Right ventricle myocardium inferior (tissue), 1 donor: Measurements from ENCODE around the gene CITED2. TPM values are rescaled to one million over a fixed set of nuclear protein-coding genes. Genes with fewer than 3 reads are reported as not detected.
"Not testable (repeated sequence)": the region's sequence is repeated elsewhere in the genome, so short reads cannot be mapped to it uniquely, and the experiment has no call there.

Experiments used
- ATAC-seq: fragments of 200-7000 bp; cut with Tn5 transposase; one replicate; pipeline ENCODE4 v1.9.1; 2020; ENCODE audit warnings: mild to moderate bottlenecking, moderate library complexity
- DNase-seq: peaks from one replicate; pipeline ENCODE4 v3.0.0; 2021; ENCODE audit errors: missing footprints
- intact Hi-C: fragments of 100-400 bp; cut with DNase I; formaldehyde crosslinking; loops from one replicate; pipeline ENCODE4 v1.11.0; 2022
- long read RNA-seq: library from polyadenylated mRNA; unstranded; transcript quantifications from one replicate; pipeline ENCODE4 v2.0.0, GENCODE V29; 2021
- total RNA-seq: library from RNA; stranded (reverse); fragmentation: NEBNext Ultra II Directional; extraction: Animal tissue kit (Norgen Biotek cat#: 25700); gene quantifications from one replicate; pipeline ENCODE4 v1.2.1, GENCODE V29; 2021
- donor health status: DM: no; HTN: yes; CAD: no; lungs with severe emphysema.

Gene CITED2
- 143 TPM for total RNA-seq
- long read RNA-seq, transcript CITED2-201 (2 exons, 2,354 nt), result major isoform, 6 of 7 reads
- long read RNA-seq, partial matches to known transcripts, result 0 of 7 reads
- long read RNA-seq, other reads (novel, unspliced or antisense), result 1 of 7 reads

DNA sequence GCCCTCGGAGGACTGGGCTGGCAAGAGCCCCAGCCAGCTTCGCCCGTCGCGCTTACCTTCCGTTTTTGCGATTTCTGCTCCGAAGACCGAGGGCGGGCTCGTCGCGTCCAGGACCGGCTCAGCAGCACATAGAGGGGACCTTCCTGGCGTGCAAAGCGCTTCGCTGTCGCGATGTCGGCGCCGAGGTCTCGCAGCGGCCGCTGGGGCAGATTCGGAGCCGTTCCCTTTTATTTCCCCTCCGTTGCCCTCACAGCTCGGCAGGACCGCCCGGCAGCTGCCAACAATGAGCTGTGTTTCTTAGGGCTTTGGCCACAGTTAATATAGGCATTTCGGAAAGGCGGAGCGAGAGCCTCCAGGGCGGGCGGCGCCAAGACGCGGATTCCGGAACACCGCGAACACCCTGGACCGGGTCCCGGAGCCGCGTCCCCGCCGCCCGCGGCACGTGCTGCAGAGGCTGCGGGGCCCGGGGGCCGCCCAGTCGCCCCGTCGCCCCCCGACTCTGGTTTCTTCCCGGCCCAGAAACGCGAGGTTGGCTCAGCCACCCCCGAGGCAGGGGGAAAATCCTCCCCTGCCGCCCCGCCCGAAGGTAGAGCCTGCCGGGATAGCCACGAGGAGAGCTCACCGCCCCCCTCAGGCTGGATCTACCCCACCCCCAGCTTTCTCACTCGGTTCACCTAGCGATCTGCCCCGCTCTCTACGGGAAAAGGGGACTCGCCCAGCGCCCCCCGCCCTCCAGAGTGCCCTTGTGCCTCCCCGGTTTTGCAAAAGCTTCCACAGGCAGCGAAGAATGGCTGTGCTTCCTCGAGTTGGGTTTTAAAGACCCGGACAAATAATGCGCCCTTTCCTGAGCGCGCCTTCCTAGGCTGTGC, at the start of gene CITED2:
Gene CITED2, minus strand, starts transcription at position 292 of the 869 bp plus-strand sequence. CDS start 704 bp downstream, outside the sequence.
- peak; percentile 97 for DNase-seq
- intact Hi-C loops, result loop anchor here (2.0 to 10.0 kb wide), 11 partner anchors 82 to 1790 kb away; partner anchors contain the start of gene TXLNB
- ATAC-seq, result peak; percentile 84

- no peak for ATAC-seq
- intact Hi-C loops, result no loop called here
- DNase-seq, result no peak
These were observed 48.7 kb upstream of the CITED2 start for GRCh38 chr6:139423037-139423703.

- intact Hi-C loops, result no loop called here
- ATAC-seq (no peak), DNase-seq (no peak)
These were observed 47.9 kb upstream of the CITED2 start for GRCh38 chr6:139422105-139423036.

- intact Hi-C loops, result no loop called here
- no peak for ATAC-seq
- no peak for DNase-seq
These were observed 44.2 kb upstream of the CITED2 start for GRCh38 chr6:139418481-139419132.

DNA sequence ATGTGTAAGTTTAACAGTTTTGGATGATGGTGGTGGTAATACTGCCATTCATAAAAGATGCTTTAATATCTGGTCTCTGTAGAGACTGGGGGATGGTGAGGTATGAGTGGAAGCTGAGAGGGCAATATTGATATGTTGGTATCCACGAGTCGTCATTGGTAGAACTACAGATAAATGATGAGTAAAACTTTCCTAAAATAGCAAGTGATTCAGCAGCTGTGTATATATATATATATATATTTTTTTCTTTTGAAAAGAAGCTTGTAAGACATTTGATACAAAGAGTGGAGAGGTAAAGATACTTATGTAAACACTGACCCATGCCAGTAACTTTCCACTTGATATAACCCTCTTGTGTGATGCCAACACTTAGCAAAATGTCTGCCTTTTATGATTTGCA, 41.7 kb upstream of the CITED2 start:
- DNase-seq (no peak), ATAC-seq (no peak)
- intact Hi-C loops, result no loop called here

GRCh38 chr6:139415365-139415764, 40.9 kb upstream of the CITED2 start:
- DNase-seq (no peak), ATAC-seq (no peak)
- intact Hi-C loops, result no loop called here

- ATAC-seq, intact Hi-C loops, DNase-seq: not testable (repeated sequence)
These were observed 37.7 kb upstream of the CITED2 start for GRCh38 chr6:139412103-139412502.

DNA sequence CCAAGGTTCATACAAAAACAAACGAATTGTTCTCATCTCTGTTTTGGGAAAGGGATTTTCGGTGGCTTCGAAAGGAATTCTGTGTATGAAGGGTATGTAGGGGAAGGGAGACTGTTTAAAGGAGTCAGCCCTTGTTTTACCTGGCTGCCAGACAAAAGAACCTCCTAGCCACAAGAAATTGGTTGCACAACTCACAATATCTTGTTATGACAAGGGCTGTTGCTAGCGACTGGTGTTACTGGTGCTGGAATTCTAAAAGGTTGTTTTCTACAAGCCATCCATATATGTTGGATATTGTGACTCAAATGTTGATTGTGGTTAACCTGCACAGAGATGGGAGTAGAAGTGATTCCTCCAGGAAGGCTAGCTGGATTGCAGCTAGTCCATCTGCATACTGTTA, 34.6 kb upstream of the CITED2 start:
- DNase-seq (no peak), ATAC-seq (no peak)
- intact Hi-C loops, result no loop called here

DNA sequence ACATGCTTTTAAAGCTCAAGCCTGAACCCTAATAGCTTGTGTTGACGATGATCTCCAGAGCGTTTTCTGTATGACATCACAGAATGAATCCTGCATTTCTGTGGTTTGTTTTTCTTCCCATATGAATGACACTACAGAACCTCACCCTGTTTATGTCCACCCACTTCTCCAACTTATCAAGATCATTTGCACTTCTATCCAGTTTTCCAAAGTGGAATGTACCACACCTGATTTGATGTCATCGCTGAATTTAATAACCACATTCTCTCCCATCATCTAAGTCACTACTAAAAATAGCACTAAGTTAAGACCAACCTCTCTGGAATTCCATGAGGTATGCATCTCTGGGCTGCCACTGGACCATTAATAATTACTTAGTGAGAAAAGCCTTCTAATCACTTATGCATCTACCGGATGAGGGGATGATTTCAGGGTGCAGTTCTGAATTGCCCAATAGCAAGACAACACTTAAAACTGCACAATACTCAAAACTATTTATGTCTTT, 33.3 kb upstream of the CITED2 start:
- intact Hi-C loops, result no loop called here
- DNase-seq, result no peak
- no peak for ATAC-seq

- no peak for DNase-seq
- intact Hi-C loops, result no loop called here
- ATAC-seq, result no peak
These were observed 32.3 kb upstream of the CITED2 start for GRCh38 chr6:139406577-139407343.

DNA sequence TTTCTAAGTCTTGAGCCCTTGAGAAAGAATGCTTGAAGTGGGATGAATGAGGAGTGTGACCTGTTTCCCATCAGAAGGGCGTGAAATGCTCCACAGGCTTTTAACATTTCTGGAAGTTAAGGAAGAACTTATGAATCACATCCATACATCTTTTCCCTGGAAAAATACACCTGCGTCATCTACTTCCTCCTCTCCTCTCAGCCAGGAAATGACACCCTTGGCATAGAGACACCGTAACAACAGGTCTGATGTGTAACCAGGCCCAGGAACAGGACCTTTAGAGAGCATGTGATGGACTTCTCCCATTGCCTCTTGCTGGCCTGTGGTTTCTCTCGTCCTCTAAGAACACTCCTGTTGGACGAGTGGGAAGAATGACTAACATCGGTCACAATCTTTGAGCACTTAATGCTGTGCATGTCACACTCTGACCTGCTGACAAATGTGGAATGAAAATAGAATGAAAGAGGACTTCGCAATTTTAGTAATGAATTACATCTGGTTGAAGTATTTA, 28.5 kb upstream of the CITED2 start:
- DNase-seq, result no peak
- intact Hi-C loops, result no loop called here
- peak; percentile 88 for ATAC-seq

DNA sequence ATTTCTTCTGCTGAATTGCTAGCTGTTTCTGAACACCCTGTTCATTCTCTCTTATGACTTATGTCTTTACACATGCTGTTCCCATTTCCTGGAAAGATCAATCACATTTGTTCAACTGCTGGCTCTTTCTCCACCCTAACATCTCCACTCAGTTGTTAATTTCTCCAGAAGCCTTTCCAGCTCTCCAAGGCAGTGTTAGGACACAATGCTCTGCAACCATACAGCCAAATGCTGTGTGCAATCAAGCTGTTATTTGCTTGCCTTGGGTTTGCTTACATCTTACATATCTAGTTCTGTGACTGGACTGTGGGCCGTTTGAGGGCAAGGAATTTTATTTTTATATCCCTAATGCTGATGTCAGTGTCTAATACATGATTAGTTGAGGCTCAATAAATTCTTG, 24.2 kb upstream of the CITED2 start:
- intact Hi-C loops, result no loop called here
- ATAC-seq (no peak), DNase-seq (no peak)

GRCh38 chr6:139395891-139396301, 21.4 kb upstream of the CITED2 start:
- DNase-seq (no peak), ATAC-seq (no peak)
- intact Hi-C loops, result no loop called here

- DNase-seq (no peak), ATAC-seq (no peak)
These were observed 20.9 kb upstream of the CITED2 start for GRCh38 chr6:139395371-139395770.

DNA sequence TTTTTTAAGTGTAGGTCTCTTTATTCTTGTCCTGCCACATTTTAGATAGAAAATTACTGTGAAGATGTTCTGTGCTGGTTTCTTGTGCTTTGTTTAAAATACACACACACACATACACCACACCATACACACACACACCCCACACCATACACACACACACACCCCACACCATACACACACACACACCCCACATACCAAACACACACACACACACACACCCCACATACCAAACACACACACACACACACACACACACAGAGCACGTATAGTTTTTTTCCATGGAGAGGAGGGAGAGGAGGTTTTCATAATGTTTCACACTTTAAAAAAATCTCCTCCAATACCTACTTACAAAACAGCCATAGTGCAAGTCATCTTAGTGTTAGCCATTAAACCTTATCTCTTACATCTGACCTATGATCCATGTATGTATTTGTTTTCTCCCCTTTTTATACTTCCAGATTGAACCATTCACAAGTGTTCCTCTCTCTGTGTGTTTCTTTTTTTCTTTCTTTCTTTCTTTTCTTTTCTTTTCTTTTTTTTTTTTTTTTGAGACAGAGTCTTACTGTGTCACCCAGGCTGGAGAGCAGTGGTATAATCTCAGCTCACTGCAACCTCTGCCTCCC, 19.7 kb upstream of the CITED2 start:
- intact Hi-C loops, result no loop called here
- ATAC-seq (no peak), DNase-seq (no peak)

More at GRCh38 chr6:139395371-139395770, 20.9 kb upstream of the CITED2 start:
- intact Hi-C loops, result no loop called here

GRCh38 chr6:139392794-139393193, 18.3 kb upstream of the CITED2 start:
- DNase-seq, result no peak
- ATAC-seq, result no peak
- intact Hi-C loops, result no loop called here

DNA sequence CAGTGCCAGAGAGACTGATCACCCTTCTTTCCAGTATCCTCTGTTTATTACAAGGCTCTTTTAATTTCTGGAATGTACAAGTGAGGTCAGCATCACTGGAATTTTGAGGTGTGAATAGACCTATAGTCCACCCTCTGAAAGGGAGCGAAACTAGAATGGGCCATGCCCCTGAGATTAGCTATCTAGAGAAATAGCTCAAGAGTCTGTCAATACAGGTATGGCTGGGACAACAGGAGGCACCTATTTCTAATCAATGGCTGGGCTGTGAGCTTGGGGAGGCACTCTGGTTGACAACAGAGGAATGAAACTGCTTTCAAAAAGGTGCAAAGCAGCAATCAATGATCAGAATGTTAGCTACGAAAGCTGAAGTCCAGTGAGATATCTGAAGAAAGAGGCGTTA, 17.3 kb upstream of the CITED2 start:
- ATAC-seq (no peak), DNase-seq (no peak)
- intact Hi-C loops, result no loop called here
